HL-60 (cell line): ENCODE results near the gene MYRIP.

ENCODE experiments used
- DNase-seq, 2 experiments: peaks; one replicate each; pipeline ENCODE4 v3.0.0-alpha.2; 2010 to 2020; ENCODE audit warnings: low read depth in 1 of 2, low spot score in 1 of 2
- H3K27ac ChIP-seq: fragments of 250-450 bp; sonication (Bioruptor Pico); replicated peaks from 2 replicates; pipeline ENCODE4 v1.5.1; 2020; ENCODE audit warnings: mild to moderate bottlenecking, moderate library complexity
- H3K27me3 ChIP-seq: fragments of 250-450 bp; sonication (Bioruptor Pico); 2 replicates; pipeline ENCODE4 v1.5.1; 2021; ENCODE audit warnings: mild to moderate bottlenecking, moderate library complexity; ENCODE audit not compliant: insufficient read depth, poor library complexity, severe bottlenecking
- H3K4me3 ChIP-seq: replicated peaks from 2 replicates; pipeline ENCODE4 v1.5.1; 2011; ENCODE audit warnings: mild to moderate bottlenecking, control low read depth, low read length; ENCODE audit not compliant: insufficient read depth
- GABPA ChIP-seq: IDR thresholded peaks from 2 replicates; pipeline ENCODE4 v1.6.1; 2012; ENCODE audit warnings: low read depth
- POLR2AphosphoS5 ChIP-seq: IDR thresholded peaks from 2 replicates; pipeline ENCODE4 v1.6.1; 2012; ENCODE audit warnings: low read depth
- SPI1 ChIP-seq: IDR thresholded peaks from 2 replicates; pipeline ENCODE4 v1.6.1; 2012; ENCODE audit warnings: low read depth, mild to moderate bottlenecking, borderline replicate concordance
- TF ChIP-seq, protein P1 (sequence below): IDR thresholded peaks from 2 replicates; pipeline ENCODE4 v1.6.1; 2012; ENCODE audit warnings: low read depth; ENCODE audit not compliant: insufficient replicate concordance
- TF ChIP-seq, protein P2 (sequence below): IDR thresholded peaks from one replicate; pipeline ENCODE4 v1.5.1; 2011; ENCODE audit warnings: low read length, control low read depth, inconsistent platforms; ENCODE audit not compliant: insufficient read depth

MYRIP gene

DNA sequence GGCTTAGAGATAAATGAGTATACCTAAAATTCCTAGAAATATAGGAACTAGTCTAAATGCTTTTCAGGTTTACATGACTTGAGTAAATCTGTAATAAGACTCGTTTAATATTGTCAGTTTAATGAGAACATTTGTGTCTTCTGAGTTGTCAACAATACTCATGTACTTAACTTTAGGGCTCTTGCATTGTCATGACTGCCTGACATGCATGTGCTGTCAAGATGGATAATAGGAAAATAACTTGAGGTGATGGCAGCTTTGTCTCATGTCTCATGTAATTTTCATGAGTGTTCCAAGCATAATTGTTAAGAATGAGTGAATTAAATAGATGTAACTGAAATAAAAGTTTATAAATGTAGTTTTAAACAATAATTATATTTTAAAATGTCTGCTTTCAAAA lies 455.0 kb downstream of the MYRIP start:
- TF ChIP-seq, protein P1, sequence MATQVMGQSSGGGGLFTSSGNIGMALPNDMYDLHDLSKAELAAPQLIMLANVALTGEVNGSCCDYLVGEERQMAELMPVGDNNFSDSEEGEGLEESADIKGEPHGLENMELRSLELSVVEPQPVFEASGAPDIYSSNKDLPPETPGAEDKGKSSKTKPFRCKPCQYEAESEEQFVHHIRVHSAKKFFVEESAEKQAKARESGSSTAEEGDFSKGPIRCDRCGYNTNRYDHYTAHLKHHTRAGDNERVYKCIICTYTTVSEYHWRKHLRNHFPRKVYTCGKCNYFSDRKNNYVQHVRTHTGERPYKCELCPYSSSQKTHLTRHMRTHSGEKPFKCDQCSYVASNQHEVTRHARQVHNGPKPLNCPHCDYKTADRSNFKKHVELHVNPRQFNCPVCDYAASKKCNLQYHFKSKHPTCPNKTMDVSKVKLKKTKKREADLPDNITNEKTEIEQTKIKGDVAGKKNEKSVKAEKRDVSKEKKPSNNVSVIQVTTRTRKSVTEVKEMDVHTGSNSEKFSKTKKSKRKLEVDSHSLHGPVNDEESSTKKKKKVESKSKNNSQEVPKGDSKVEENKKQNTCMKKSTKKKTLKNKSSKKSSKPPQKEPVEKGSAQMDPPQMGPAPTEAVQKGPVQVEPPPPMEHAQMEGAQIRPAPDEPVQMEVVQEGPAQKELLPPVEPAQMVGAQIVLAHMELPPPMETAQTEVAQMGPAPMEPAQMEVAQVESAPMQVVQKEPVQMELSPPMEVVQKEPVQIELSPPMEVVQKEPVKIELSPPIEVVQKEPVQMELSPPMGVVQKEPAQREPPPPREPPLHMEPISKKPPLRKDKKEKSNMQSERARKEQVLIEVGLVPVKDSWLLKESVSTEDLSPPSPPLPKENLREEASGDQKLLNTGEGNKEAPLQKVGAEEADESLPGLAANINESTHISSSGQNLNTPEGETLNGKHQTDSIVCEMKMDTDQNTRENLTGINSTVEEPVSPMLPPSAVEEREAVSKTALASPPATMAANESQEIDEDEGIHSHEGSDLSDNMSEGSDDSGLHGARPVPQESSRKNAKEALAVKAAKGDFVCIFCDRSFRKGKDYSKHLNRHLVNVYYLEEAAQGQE: no peak
- TF ChIP-seq SPI1 (no peak), POLR2AphosphoS5 (no peak), GABPA (no peak)
- TF ChIP-seq, protein P2, sequence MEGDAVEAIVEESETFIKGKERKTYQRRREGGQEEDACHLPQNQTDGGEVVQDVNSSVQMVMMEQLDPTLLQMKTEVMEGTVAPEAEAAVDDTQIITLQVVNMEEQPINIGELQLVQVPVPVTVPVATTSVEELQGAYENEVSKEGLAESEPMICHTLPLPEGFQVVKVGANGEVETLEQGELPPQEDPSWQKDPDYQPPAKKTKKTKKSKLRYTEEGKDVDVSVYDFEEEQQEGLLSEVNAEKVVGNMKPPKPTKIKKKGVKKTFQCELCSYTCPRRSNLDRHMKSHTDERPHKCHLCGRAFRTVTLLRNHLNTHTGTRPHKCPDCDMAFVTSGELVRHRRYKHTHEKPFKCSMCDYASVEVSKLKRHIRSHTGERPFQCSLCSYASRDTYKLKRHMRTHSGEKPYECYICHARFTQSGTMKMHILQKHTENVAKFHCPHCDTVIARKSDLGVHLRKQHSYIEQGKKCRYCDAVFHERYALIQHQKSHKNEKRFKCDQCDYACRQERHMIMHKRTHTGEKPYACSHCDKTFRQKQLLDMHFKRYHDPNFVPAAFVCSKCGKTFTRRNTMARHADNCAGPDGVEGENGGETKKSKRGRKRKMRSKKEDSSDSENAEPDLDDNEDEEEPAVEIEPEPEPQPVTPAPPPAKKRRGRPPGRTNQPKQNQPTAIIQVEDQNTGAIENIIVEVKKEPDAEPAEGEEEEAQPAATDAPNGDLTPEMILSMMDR: no peak
- H3K27me3 ChIP-seq: no peaks in the 10 kb centered on the region
- H3K4me3 ChIP-seq: no peak overlapping the region
- no peak for DNase-seq
- H3K27ac ChIP-seq: no peak overlapping the region

DNA sequence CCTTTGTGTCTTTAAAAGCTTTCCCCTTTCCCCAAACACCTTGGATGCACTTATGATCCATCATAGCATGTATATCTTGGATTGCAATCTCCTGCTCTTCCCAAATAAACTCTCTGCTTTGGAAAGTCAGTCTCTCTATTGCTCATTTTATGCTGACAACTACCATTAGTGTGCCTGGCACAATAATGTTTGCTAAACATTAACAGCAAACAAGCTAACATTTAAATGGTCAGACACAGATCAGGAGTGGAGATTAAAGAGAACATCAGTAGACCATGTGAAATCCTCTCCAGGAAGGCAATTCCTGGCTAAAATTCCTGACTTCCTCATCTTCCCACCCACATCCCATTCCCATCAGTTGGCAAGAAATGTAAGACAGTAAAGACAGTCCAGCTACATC lies 455.8 kb downstream of the MYRIP start:
- Histone ChIP-seq H3K4me3 (no peak overlapping the region), H3K27ac (no peak overlapping the region), H3K27me3 (no peaks in the 10 kb centered on the region)
- DNase-seq: no peak
- TF ChIP-seq, protein P2: no peak
- TF ChIP-seq SPI1: no peak
- no peak for TF ChIP-seq GABPA
- no peak for TF ChIP-seq POLR2AphosphoS5
- TF ChIP-seq, protein P1: no peak

DNA sequence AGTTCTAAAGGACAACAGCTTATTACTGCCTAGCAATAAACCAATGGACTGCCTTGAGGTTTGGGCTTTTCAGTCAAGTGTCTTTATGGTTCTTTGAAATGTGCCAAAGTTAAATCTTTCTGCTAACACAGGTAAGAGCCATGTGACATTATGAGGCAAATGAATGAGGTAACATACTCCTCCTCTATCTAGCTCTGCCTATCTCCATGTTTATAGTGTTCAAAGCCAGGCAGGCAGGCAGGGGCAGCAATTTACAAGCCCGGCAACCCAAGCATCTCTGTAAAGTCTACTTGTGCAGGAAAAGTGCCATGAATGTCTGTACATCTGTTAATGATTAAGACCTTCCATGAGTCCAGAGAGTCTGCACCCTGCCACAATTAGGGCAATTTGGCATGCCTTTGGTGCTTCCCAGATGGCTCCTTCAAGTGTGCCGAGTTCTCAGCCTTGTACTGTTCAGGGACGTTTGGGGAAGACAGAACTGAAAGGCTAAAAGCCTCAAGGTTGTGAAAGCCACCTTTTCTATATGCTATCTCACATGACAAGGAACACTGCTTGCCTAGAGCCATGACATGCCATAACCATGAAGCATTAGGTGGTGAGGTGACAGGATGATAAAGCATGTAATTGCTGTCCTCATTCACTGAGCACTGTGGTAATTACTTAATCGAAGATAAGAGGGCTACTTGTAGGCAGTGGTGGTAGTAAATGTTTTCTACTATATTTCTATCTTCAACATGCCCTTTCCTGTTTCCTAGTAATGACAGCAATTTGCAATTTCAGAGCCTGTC lies 458.7 kb downstream of the MYRIP start:
- H3K27ac ChIP-seq: no peak overlapping the region
- TF ChIP-seq GABPA (no peak), POLR2AphosphoS5 (no peak)
- TF ChIP-seq, protein P1: no peak
- no peak overlapping the region for H3K4me3 ChIP-seq
- no peaks in the 10 kb centered on the region for H3K27me3 ChIP-seq
- DNase-seq: no peak
